NCI-H69 (cell line): ENCODE results near the gene TNIP3.
"Not testable (repeated sequence)": the region's sequence is repeated elsewhere in the genome, so short reads cannot be mapped to it uniquely, and the experiment has no call there.

ENCODE experiments used
- DNase-seq: peaks from one replicate; lab custom pipeline; 2025; lab: John Stamatoyannopoulos, UW

TNIP3 gene, protein sequence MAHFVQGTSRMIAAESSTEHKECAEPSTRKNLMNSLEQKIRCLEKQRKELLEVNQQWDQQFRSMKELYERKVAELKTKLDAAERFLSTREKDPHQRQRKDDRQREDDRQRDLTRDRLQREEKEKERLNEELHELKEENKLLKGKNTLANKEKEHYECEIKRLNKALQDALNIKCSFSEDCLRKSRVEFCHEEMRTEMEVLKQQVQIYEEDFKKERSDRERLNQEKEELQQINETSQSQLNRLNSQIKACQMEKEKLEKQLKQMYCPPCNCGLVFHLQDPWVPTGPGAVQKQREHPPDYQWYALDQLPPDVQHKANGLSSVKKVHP

DNA sequence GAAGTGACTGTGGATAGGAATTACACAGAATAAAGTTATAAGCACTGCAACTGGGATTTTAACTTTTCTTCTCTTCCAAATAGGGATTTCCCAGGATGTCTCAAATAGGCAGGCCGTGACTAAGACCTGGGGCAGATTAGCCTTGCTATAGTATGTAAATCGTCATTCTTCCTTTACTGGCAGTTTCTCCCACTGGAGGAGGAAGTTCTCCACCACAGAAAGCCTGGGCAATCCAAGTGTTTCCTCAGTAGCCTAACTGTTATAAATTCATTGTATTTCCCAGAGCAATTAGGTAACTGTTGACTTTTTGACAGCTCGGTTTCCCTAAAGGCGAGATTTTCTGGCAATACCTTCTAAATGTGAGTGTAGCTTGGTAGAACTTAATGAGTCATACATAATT lies at the start of gene TNIP3:
TNIP3 (minus strand) TSS at position 31 of the 400 bp plus-strand sequence. CDS start 196 bp downstream, outside the sequence.
- no peak for DNase-seq

DNA sequence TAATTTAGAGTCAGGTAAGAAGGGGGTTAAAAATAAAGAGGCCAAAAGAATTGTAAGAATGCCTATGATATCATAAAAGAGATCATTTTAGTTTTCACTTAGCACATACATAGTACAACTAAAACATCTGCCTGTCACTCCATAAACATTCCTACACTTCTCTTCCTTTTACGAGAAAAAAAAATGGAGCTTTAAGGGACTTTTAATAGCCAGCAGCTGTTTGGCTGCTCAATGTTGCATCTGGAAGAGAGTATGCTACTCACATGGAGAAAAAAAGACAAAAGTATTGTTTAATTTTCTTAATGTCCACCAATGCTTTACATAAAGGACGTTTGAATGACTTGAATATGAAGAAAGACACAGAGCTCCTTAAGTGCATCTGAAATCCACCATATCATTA lies 48.7 kb upstream of the TNIP3 start:
- no peak for DNase-seq

DNA sequence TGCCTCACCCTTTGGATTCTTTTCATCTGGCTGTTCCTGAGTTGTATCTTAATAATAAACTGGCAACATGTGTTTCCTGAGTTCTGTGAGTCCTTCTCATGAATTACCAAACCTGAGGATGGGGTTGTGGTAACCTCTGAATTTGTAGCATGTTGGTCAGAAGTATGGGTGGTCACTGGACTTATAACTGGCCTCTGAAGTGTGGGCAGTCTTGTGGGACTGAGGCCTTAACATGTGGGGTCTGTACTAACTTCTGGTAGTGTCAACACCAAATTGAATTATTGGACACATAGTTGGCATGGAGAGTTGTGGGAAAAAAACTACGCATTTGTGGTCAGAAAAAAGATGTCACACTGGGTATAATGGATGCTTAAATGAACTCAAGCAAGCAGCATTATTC lies 45.0 kb upstream of the TNIP3 start:
- DNase-seq, result no peak

DNA sequence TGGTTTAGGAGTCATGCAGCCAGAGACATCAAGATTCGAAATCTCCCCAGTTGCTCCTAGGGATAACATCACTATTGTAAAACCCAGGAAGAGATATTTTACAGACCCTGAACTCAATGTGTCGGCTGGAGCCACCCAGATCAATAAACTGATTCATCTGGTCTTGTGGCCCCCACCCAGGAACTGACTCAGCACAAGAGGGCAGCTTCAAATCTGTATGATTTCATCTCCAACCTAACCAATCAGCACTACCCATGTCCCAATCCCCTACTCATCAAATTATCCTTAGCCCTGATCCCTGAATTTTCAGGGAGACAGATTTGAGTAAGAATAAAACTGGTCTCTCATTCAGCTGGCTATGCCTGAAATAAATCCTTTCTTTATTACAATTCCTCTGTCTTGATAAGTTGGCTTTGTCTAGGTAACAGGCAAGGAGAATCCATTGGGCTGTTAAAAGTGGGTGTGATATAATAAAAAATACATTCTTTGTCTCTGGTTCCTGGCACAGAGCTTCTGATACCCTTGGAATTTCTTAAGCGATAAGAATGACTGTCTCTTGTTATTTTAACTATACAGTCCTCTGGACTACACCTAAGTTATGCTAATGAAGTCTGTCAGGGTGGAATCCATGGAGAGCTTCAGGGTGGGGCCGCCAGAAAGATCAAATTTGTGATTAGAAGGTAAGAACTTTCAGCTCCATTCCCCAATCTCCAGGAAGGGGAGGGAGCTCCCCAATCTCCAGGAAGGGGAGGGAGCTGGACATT lies 44.3 kb upstream of the TNIP3 start:
- DNase-seq, result no peak

DNA sequence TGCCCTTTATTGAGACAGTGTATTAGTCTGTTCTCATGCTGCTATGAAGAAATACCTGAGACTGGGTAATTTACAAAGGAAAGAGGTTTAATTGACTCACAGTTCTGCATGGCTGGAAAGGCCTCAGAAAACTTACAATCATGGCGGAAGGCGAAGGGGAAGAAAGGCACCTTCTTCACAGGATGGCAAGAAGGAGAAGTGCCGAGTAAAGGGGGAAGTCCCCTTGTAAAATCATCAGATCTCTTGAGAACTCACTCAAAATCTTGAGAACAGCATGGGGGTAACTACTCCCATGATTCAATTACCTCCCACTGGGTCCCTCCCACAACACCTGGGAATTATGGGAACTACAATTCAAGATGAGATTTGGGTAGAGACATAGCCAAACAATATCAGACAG lies 41.7 kb upstream of the TNIP3 start:
- DNase-seq, result not testable (repeated sequence)

DNA sequence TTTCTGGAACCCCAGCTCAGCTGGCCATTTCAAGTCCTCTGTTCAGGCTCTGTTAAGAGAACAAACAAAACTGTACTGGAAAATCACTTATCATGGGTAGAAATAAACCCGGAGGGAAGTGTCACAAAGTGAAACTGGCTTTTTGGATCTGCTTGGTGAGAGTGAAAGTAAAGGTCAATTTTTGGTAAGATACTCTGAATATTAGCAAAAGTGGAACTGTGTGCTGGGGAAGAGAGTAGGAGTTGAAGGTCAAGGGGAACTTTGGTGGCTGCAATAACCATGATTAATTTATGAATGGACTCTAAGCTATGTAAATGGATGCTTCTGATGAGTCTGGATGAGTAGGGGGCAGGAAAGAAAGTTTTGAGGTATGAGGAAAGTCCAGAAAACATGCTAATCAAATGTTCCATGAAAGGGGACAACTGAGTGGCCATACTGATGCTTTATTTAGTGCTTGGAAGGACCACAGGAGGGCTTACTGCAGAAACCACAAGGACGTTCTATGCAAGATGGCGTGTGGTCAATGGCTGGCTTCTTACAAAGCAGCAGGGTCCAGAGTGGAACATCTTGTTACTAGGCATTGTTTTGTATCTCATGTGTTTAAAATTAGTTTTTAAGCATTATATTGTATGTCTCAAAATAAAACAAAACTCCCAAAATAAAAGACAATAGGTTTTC lies 36.8 kb upstream of the TNIP3 start:
- DNase-seq, result no peak

DNA sequence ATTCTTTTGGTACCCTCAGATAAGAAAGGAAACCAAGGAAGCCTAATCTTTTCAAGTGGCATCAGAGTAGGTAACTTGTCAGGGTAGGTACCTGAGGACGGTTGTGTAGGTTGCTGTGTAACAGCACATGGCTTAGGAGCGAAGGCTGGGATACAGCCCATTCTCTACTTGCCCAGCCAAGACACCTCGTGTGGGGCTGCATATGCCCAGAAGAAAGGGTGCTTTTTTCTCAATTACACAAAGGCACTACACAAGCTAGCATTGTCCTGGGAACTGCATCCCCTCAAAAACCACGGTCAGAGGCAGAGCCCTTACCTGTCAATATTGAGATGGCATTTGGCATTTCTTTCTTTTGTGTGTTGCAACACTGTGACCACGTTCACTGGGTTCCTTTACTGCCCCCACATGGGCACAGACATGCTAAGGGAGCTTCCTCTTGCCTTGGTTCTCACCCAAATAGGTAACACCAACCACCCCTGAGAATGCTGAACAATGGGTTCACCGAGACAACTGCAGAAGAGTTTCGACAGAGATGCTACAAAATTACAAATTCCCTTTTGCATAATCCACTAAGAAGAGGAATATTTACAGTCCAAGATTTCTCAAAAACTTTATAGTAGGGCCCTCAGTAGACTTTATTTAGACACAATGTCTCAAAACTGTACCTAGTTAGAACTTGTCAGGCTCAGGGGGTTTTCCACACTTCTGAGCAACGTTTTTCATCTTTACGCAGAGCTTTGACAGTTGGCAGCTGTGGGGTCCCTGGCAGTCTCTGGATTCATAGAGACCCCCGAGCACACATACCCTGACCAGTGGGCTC lies 35.8 kb upstream of the TNIP3 start:
- DNase-seq, result no peak

DNA sequence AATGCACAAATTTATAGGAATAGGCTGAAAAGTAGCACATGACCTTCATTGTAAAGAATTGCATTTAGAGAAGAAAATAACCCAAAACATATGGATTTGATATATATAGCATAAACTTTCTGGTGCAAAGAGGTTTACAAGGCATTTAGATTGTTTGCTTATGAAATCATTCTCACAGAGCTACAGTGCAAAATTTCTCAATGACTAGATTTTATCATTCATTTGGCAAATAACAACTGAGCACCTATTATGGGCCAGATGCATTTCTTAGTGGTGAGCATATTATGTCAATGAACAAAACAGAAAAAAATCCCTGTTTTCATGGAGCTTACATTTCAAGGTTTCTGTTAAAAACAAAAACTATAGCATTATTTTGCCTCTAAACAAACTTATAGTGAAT lies 34.1 kb upstream of the TNIP3 start:
- no peak for DNase-seq

DNA sequence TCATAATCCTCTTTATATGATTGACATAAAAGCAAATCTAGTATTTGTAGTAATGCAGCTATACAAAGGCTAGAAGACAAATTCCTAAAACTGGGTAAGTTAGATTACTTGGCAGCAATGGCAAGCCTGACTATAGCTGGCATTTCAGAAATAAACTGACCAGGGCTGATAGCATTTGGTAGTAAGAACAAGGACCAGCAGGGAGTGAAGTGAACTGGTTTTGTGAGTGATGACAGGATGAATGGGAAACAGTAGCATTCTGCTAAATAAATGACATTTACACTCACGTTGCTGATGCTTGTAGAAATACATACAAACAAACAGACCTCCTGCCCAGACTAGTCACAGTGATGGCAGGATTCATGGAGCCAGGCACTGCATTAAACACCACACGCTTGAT lies 31.5 kb upstream of the TNIP3 start:
- DNase-seq, result no peak

DNA sequence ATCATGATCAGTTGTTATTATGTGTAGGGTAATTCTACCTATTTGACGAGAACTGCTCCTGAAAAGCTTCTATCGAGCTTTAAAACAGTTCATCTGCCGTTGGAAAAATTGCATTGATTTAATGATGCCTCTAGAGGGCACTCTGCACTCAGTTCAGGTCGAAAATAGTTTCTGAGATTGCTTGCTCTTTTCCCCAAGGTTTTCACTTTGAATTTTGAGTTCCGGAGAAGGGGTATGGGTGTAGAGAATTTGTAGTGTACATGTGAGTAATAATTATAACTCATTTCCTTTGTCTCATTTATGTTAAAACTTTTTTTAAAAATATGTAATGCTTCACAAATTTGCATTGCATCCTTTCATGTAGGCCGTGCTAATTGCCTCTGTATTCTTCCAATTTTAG lies 28.4 kb upstream of the TNIP3 start:
- DNase-seq, result peak; percentile 47

DNA sequence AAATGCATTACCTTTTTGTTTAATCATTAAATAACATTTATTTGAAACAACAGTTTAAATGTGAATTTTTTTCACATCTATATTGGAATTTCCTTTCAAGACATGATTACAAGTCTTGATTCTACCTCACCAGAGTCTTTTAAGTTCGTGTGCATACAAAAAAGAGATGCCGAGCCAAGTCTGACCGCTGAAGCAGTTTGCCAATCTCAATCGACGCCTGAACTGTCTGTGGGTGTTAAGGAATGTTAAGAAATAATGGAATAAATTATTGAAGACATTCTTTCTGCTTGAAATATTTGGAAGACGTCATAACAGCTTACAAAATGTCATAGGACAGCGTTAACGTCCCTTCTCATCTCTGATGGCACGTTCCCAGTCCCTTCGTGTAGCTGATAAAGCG lies 27.9 kb upstream of the TNIP3 start:
- DNase-seq, result no peak

DNA sequence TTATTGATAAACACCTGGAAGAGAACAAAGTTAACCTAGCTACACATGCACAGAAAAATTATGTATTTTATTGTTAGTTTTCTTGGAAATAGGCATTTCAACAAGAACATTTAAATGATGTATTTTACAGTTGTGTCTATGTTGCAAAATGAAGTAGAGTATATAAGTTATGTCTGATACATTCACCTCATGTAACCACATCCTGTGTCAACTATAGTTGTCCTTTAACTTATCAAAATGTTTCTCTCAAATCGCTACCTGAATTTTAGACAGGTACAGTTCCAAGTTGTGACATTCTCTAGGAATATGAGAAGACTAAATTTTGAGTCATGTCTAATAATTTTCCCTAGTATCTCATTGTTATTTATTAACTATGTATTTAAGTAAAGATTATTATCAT lies 27.2 kb upstream of the TNIP3 start:
- no peak for DNase-seq

DNA sequence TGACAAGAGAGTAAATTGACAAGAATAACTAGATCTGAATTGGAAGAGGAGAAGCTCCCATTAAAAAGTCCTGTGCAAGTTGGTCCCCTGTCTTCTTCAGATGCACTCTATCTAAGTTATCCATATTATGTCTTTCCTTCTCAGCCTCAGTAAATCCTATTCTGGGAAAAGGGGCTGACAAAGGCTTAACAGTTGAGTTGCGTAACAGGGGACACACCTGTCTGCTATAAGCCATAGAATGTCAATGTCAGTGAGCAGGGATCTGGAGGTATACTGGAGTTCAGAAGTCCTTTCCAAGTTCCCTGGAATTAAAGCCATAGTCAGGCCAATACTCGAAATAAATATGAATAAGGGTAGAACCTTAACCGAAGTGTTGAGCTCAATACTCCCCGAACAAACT lies 26.3 kb upstream of the TNIP3 start:
- no peak for DNase-seq

DNA sequence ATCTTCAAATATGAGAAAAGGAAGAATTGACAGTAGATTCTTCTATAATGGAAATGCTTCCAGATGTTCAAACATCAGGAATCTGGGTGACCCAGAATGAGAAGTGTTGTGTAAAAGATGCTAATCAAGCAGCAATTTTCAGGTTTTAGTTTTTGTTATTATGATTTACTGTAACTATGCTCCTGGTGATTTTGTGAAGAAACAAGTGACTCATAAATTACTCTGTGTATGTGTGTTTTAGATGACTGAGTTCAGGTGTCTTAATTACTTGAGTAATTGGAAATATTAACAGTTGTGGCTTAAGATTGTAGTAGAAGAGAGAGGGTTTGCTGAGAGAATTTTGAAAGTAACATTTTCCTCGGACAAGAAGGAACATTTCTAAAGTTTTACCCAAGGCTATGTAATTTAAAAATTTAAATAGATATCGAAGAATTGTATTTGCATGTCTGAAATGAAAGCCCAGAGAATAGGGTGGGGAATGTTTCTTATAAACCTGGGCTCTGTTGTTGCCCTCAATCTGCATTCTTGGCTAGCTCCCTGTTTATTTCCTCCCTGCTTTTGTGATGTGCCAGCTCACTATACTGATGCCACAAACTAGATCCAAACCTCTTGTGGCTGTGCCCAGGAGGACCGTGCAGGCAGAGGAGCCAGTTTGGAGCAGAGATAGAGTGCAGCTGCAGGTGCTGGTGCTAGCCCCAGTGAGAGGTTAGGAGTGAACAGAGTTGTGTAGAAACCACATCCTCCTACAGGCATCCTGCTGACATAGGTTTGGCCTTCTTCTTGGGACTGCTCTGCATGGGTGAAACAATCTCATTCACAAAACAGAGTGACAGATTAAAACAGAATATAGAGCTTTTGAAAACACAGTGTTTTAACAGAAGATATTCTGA lies 25.4 kb upstream of the TNIP3 start:
- no peak for DNase-seq

DNA sequence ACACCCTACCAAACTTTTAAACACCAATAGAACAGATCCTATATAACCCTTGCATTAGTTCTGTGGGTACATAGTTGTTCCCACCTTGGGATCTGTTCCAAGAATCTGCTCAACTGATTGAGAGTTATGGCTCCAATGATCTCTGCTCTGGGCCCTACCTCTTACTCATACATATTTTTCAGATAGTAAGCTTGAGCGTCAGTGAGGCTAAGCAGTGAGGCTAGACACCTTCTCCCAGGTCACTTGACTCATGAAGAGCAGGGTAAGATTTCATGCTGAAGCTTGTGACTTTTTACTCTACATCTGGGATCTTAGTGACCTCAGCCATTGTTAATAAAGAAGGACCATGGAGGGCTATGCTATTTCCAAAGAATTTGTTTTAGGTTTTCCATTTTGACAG lies 23.1 kb upstream of the TNIP3 start:
- DNase-seq, result no peak

DNA sequence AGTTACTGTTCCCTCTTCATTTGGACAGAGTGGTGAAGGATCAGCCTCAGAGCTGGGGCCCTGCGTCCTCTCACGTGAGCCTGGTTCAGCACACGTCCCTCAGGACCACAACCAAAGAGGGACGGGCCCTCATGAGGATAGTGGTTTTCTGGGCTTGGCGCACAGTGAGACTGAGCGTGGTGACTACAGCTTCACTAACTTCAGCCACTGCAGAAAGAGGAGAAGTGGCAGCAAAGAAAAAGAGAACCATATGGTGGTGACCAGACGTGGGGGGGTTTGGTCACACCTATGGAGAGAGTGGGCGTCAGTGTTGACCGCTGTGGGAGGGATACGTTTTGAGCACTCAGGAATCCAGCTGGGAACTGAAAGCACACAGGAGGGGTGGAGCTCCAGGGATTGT lies 21.8 kb upstream of the TNIP3 start:
- no peak for DNase-seq

DNA sequence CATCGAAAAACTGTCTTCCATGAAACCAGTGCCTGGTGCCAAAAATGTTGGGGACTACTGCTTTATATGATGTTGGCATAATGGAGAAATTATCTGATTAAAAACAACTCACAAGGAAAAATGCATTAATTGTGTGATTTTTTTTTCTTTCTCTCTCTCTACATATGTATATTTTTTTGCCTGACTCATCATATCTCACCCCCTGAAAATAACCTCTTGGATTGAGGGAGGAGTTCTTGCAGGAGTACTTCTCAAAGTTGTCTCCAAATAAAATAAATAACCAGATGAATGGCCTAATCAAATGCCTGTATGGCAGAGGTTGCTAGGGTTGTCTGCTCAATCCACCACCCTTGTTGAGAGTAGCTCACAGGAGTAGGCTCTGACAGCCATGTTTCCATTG lies 19.9 kb upstream of the TNIP3 start:
- no peak for DNase-seq

DNA sequence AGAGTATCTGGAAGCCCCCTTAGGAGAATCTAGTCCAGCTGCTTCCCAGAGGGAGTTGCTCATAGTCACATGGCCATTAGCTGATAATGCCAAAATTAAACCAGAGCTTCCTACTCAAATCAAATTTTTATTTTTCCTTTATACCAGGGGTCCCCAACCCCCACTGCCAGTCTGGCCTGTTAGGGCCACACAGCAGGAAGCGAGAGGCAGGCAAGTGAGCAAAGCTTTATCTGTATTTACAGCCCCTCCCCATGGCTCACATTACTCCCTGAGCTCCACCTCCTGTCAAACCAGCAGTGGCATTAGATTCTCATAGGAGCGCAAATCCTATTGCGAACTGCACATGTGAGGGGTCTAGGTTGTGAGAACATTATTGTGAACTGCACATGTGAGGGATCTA lies 19.2 kb upstream of the TNIP3 start:
- no peak for DNase-seq

DNA sequence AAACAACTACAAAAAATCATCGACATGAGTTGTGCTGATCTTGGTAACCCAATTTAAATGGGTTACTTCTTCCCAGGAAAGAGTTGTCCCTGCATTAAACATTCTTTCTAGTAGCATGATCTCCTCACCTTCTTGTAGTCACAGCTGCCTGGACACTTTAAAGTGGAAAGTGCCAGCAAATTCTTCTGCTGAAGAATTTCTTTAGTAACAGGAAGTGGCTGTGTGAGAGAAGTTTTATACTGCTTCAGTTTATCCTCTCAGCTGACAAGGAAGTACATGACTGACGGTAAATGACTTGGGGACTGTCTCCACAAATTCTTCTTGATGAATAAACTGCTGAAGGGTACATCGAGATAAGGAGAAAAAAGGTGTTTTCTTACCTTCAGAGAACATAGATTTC lies 18.2 kb upstream of the TNIP3 start:
- no peak for DNase-seq

DNA sequence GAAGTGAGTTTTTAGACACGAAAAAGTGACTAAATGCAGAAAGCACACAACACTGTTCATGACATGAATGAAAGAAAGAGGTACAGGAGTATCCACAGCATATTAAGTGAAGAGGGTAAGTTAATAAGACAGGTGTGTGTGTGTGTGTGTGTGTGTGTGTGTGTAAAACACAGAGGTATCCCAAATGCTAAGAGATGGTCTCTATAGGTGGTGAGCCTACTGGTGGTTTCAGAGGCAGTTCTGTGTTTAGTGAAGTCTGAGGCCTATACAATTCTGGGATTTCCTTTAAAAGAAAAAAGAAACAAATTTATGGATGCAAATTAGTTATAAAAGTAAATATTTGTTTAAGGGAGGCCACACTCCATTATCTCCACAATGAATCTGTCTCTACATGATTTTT lies 17.4 kb upstream of the TNIP3 start:
- no peak for DNase-seq

DNA sequence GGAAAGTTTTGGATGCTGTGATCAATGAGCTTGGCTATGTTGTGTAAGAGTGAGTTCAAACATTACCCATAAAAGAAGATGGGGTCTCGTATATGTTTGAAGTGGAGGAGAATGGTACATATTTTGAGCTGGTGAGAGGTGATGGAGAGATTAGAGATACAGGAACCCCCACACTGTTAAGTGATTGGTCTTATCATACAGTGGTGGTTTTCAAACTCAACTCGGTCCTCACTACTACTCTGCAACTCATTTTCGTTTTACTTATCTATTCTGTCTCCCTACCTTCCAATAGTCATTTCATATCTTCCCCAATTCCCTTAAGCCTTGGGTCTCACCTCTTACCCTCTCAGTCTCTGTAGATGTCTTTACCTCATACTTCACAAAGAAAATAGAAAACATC lies 16.4 kb upstream of the TNIP3 start:
- DNase-seq, result no peak
